AG10803 (cell line): ENCODE results near the gene RHOJ.

ENCODE experiments used
- DNase-seq: peaks from one replicate; pipeline ENCODE4 v3.0.0; 2010; ENCODE audit warnings: low read depth
- H3K4me3 ChIP-seq: 2 replicates; pipeline ENCODE4 v1.5.1; 2011; ENCODE audit warnings: mild to moderate bottlenecking, low read length, control low read depth
- TF ChIP-seq, protein P1 (sequence below): conservative IDR thresholded peaks from 2 replicates; pipeline ENCODE4 v1.5.1; 2011; ENCODE audit warnings: mild to moderate bottlenecking, low read length, control low read depth, inconsistent platforms

RHOJ gene

DNA sequence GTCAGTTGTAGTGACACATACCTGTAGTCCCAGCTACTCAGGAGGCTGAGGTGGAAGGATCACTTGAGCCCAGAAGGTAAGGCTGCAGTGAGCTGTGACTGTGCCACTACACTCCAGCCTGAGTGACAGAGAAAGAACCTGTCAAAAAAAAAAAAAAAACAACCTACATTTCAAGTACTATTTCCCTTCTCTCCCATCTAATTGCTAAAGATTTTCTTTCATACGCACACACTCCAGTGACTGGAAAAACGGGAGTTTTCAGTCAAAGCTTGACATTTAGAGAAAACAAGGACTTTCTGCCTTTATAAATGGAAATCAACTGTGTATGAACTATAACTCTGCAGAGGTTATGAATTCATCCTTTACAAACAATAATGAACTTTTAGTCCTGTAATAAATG, 88.6 kb downstream of the RHOJ start:
- no peak for DNase-seq
- no peak overlapping the region for H3K4me3 ChIP-seq
- TF ChIP-seq, protein P1, sequence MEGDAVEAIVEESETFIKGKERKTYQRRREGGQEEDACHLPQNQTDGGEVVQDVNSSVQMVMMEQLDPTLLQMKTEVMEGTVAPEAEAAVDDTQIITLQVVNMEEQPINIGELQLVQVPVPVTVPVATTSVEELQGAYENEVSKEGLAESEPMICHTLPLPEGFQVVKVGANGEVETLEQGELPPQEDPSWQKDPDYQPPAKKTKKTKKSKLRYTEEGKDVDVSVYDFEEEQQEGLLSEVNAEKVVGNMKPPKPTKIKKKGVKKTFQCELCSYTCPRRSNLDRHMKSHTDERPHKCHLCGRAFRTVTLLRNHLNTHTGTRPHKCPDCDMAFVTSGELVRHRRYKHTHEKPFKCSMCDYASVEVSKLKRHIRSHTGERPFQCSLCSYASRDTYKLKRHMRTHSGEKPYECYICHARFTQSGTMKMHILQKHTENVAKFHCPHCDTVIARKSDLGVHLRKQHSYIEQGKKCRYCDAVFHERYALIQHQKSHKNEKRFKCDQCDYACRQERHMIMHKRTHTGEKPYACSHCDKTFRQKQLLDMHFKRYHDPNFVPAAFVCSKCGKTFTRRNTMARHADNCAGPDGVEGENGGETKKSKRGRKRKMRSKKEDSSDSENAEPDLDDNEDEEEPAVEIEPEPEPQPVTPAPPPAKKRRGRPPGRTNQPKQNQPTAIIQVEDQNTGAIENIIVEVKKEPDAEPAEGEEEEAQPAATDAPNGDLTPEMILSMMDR = no peak

DNA sequence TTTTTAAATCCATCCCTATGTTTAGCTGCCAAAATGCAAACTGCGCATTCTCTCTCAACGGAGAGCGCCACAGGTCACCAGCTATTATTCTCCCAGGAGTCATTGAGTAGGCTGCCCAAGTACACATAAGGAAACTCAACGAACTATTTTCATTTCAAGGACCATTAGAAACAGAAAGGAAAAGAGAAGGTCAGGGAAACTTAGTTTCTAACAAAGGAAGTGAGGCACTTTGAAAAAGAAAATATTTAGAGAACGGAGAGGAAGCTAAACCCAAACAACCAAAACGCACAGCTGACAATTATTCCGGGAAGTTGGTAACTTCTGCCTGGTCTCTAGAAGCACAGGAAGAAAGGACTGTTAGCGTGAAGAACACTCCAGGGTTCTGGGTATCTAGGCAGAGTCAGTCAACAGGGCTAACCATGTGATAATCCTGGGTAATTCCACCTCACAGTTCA, 91.0 kb downstream of the RHOJ start:
- no peak overlapping the region for H3K4me3 ChIP-seq
- no peak for DNase-seq
- TF ChIP-seq, protein P1 = no peak

DNA sequence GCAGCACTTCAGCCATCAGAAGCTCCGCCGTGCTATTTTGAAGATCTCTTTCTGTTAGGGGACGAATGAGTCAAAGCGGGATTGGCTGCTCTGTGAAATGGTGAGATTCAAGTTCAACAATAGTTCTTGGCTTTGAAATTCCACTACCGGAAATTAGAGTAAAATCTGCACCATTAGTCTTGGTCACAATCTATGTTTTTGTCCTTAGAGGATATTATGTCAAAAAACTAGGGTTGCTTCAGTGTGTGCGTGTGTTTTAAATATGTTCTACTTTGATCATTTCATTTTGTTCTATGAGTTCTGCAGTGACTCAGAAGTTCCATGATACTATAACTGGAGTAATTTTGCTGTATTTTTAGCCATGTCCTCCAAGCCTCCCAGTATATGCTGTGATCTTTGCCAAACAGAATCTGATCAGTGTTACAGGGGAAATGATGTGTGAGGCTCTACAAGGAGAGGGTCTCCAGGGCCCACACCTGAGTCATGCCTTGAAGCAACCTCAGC, 91.9 kb downstream of the RHOJ start:
- no peak overlapping the region for H3K4me3 ChIP-seq
- peak; percentile 14 for DNase-seq
- TF ChIP-seq, protein P1 = no peak

DNA sequence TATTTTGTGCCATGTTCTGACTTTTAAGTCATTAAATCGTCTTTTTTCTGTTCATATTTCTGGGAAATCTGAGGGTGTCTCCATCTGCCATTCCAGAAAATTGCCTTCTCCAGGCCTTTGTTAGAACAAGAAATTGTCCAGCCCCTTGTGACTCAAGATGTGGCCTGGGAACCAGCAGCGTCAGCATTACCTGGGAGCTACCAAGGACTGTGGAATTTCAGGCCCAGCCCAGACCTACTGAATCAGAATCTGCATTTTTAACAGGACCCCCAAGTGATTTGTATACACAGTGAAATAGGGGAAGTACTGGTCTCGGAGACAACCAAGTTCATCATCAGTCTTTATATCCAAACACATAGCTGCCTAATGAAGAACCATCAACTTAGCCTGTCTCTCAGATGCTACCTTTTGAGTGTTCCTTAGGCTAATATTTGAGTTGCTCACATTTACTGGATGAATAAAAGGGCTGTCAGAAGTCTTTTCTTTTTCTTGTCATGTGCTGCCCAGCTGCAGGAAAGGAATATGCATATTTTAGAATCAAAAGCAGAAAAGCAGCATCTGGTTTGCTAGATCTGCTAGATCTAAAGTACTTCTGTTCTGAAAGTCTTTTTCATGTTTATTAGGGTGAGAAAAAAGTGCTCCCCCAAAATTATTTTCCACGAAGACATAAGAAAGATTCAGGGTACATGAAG, 93.3 kb downstream of the RHOJ start:
- no peak overlapping the region for H3K4me3 ChIP-seq
- TF ChIP-seq, protein P1 = no peak
- DNase-seq = no peak

DNA sequence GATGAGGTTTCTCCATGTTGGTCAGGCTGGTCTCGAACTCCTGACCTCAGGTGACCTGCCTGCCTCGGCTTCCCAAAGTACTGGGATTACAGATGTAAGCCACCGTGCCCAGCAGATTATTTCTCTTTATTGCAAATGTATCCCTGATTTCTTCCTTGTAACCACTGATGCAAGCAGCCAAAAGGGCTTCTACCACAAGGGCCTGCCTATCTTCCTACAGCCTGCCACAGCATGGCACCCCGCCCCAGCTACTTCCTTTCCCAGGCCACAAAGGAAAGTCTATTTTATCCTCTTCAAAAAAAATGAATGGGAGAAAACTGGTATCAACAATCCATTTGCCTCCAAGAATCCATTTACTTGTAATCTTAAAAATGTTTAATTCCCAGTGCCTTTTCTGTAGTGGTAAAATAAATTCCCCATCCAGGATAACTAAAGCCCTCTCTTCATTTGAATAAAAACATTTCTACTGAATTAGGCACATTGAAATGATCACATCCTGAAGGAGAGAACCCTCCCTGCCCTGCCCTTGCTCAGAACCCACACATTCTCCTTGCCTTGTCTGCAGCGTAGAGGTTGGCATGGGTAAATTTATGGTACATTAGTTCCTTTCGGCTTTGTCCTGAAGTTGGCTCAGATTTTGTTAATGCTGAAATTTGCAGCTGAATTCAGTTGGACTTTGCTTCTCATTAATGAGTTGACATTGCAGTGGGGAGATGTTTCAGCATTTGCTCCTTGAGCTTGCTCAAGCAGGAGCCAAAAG, 95.3 kb downstream of the RHOJ start:
- no peak for DNase-seq
- no peak overlapping the region for H3K4me3 ChIP-seq
- TF ChIP-seq, protein P1 = no peak

DNA sequence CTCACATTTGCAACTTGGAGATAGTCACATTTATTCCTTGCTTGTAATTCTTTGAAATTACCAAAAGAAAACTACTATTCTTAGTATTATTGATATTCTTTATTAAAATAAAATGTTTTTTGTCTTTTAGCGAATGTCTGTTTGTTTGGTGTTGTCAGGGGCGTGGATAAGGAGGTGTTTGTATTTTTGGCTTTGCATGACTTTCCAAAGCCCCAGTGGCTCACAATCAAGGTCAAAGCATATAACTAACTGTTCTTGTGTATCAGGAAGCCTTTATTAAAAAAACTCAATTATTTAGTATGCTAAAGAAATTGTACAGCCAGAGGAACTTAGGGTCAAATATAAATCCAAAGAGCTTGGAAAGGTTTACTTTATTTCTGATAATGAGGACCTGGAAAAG, 96.6 kb downstream of the RHOJ start:
- TF ChIP-seq, protein P1 = no peak
- DNase-seq = no peak
- no peak overlapping the region for H3K4me3 ChIP-seq
